G401 (cell line): ENCODE measurements around the gene HIRA. TPM values are rescaled to one million over a fixed set of nuclear protein-coding genes. Genes with fewer than 3 reads are reported as not detected.

ENCODE experiments used
- DNase-seq: peaks from one replicate; pipeline ENCODE4 v3.0.0-alpha.2; 2015; ENCODE audit warnings: low spot score
- in situ Hi-C: cut with HindIII; loops from 2 replicates; pipeline ENCODE4 v1.10.0; 2016; ENCODE audit warnings: low sequenced_read_pairs, mixed read lengths
- total RNA-seq: library from RNA; depleted of rRNA; stranded (reverse); fragments of >200 nt; shearing (Covaris generic); gene quantifications from 2 replicates; pipeline ENCODE4 v1.2.3, GENCODE V29; 2014

HIRA gene
- total RNA-seq, 1 experiment from 2014 or later = 41.5 TPM

DNA sequence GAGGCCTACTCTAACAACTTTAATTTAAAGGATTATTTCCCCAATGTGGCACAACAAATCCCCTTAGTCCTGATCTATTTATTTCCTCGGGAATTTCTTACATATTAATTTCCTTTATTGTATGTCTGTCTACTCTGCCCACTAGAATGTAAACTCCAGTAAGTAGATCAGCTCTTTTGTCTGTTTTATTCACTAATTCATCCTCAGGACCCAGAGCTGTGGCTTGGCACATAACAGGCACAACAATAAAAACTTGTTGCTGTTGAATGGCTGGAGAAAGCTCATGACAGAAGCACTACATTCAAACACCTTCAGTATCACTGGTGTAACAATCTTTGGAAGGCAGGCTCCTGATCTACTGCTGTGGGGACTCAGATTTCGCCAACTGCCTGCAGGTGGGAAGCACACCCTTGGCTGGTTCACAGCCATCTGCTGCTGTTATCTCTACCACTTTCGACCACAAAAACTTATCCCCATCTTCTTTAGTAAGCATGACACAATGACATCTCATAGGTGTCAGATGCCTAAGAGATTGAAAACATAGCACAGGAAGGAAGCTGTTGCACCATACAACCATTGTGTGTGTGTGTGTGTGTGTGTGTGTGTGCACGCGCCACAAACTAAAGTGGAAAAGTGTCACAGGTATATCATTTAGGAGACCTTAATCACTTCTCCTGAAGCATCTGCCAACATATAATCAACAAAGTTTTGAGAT, 11.9 kb downstream of the HIRA start:
- DNase-seq = peak; percentile 60
- in situ Hi-C loops = no loop called here

DNA sequence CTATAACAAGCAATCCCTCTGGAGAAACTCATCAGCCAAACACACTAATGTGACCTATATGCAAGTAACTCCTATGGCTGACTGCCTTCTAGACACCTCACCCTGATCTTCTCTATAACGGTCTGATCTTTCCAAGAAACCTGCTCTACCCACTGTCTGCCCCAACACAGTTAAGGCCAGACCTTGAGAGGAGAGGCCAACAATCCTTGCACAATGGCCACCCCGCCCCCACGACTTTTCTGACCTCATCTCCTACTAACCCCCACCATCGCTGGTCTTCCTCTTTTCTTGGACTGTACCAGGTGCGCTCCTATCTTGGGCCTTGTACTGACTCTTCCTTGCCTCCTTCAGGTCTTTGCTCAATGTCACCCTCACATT, 12.5 kb downstream of the HIRA start:
- DNase-seq = no peak
- in situ Hi-C loops = no loop called here

DNA sequence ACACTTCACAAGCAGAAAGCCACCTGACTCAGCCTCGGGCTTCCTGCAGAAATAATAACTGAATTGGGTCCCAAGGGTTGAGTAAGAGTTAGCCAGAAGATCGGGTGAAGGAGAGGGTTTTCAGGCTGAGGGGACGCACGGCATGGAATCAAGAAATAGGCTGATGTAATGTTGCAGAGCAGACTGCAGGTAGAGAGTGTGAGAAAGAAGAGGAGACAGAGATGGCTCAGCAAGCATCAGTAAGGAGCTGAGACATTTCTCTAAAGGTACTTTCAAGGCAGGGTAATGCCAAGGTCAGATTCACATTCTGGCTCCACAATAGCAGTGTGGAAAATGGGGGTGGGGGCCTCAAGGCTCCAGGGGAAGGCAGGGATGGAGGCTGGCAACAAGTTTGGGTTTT, 18.6 kb downstream of the HIRA start:
- no peak for DNase-seq
- in situ Hi-C loops = no loop called here

- no peak for DNase-seq
- in situ Hi-C loops = no loop called here
Measured at GRCh38 chr22:19412478-19412877, 19.1 kb downstream of the HIRA start.

GRCh38 chr22:19411690-19412045, 19.9 kb downstream of the HIRA start:
- in situ Hi-C loops = no loop called here
- no peak for DNase-seq

DNA sequence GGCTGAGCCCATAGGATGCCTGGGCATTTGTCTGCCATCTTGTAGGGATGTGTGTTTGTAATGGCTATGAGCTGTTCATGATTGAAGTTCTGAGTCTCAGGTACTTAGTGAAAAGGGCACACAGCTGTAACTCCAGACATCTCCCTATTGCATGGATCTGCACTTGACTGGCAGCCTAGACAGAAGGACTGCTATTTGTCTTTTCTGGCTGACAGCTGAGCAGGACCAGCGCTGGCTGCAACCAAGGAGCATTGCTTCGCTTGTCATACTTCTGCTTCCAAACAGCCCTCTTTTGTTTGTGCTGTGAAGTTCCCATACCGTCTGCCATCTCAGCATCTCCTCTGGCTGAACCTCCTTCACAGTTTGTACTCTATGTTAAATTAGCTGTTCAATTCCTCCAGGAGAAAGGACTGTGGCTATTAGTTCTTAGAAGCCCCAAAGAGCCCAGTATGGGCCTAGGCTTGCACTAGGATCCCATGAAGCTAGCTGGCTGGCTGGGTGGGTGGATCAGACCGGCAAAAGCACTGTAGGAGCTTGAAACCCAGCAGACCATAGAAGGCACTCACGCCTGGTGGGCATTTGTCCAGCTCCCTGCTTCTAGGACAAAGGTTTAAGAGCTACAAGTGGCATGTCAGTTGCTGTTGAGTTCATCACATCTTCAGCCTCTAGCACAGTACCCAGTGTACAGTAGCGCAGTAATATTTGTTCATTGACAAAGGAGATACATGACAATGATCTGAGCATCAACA, 20.4 kb downstream of the HIRA start:
- DNase-seq = peak; percentile 17
- in situ Hi-C loops = no loop called here

DNA sequence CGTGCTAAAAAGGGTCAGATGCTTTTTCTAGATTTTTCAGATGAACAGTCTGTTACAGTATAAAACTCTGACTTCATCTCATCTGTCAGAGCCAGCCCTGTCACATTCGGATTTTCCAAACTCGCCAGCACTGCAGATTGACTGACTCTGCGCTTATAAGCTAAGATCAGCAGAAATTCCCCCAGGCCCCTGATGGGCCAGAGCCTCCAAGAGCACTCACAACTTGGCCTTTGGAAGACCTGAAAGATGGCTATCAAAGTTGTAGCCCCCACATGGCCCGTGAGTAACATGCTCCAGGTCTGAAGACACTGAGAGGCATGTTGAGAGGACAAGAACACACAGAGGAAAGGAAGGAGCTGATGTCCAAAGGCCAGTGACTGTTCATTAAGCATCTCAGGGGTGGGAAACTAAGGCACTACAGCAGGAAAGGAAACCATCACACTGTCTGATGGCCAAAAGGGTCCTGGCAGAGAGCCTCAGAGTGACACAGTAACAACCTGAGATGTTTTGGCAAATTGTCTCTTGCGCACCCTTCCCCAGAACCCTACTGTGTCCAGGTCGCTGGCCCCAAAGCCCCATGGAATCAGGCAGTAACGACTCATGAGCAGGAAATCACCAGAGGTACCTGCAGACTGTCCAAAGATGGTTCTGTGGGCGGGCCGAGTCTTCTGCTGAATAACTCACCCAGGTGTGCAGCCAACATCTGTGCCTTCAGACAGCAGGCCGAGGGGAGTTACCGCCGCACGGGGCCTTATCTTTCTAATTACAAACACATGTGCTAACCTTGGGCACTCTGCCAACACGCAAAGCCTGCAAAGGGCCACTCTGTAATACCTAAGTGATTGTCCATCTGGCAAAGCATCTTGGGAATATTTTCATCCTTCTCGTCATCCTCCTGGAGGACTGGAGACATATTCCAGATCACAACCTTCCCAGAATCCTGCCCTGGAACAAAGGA, 23.6 kb downstream of the HIRA start:
- in situ Hi-C loops = no loop called here
- no peak for DNase-seq

GRCh38 chr22:19406846-19407245, 24.7 kb downstream of the HIRA start:
- no peak for DNase-seq
- in situ Hi-C loops = no loop called here

DNA sequence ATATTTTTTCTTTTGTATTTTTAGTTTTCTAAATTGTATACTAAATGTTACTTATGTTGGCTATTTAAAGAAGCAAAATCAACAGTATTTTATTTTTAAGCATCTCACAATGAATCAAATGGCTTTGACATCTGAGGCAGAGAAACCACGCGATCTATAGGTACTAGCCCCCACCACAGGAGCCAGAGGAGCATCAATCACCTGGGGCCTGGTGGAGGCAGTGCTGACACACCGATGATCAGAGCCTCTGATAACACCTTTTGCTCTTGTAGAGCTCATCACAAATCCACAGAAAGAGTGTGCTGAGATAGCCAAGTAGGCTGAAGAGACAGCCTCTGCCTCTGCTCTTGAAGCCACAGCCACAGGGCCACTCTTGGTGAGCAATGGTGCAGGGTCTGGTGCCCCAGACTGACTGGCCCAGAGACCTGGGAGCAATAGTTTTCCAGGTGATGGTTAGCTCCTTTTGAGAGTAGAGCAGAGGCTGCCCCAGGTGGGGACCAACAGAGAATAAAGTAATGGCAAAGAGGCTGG, 25.2 kb downstream of the HIRA start:
- in situ Hi-C loops = no loop called here
- DNase-seq = no peak

- no peak for DNase-seq
- in situ Hi-C loops = no loop called here
Measured at GRCh38 chr22:19405652-19406051, 25.9 kb downstream of the HIRA start.

GRCh38 chr22:19405133-19405532, 26.4 kb downstream of the HIRA start:
- in situ Hi-C loops = no loop called here
- no peak for DNase-seq

DNA sequence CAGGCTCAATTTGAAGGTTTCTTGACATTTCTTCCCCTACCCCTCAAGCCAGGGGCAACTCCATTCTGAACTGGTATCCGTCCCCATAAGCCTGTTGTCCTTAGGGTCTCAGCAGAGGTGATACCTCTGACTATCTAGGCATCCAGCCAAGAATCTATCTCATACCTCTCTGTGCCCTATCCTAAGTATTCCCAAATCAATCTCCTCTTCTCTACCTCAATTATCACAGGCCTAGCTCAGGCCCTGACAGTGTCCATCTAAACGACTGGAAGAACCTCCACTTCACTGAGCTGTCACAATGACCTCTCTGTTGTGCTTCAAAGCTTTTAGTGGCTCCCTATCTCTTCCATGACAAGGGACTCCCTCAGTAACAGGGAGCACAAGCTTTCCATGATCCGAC, 26.9 kb downstream of the HIRA start:
- in situ Hi-C loops = no loop called here
- no peak for DNase-seq

- no peak for DNase-seq
- in situ Hi-C loops = no loop called here
Measured at GRCh38 chr22:19402642-19403191, 28.8 kb downstream of the HIRA start.

- in situ Hi-C loops = no loop called here
- DNase-seq = no peak
Measured at GRCh38 chr22:19401483-19401882, 30.1 kb downstream of the HIRA start.

- in situ Hi-C loops = no loop called here
- DNase-seq = no peak
Measured at GRCh38 chr22:19400881-19401280, 30.7 kb downstream of the HIRA start.

DNA sequence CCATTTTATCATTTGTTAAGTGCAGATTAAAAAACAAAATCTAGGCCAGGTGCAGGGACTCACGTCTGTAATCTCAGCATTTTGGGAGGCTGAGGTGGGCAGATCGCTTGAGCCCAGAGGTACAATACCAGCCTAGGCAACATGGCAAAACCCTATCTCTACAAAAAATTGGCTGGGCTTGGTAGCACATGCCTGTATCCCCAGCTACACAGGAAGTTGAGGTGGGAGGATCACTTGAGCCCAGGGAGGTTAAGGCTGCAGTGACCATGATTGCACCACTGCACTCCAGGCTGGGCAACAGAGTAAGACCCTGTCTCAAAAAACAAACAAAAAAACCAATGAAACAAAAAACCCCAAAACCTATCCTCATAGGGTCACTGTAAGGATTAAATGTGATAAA, 32.9 kb downstream of the HIRA start:
- no peak for DNase-seq
- in situ Hi-C loops = no loop called here

DNA sequence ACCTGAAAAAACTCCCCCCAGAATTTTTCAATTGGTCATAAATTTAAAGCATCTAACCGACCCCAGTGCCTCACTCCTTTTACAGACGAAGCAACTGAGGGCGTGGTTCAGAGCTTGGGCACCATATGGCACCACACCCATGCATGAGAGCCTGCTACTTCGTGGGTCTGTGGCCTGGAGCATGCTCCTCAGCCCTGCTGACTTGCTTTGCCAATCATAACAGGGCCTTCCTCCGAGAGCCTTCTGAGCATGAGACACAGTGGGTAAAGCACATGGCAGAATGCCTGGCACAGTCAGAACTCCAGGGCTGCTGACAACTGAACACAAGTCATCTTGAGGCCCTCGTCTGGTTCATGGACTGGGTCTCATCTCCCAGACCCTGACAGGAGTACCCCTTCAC, 33.3 kb downstream of the HIRA start:
- DNase-seq = no peak
- in situ Hi-C loops = no loop called here

DNA sequence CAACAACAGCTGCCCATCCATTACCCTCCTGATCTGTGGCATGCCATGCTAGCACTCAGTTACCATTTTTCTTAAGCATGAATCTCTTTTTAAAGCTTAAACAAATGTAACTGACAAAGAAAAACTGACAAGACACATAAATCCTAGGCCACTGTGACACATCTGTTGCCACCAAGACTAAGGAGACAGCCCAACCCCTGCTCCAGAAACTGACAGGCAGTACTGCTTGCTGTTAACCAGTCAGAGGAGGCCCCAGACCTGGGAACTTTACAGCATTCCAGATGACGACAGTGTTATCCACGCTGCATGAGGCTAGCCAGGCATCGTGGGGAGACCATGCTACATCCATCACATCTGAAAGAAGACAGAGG, 33.8 kb downstream of the HIRA start:
- in situ Hi-C loops = no loop called here

GRCh38 chr22:19396934-19397733, 34.4 kb downstream of the HIRA start:
- in situ Hi-C loops = no loop called here
- DNase-seq = no peak

More for the DNA sequence above, 33.8 kb downstream of the HIRA start:
- no peak for DNase-seq
